ENCODE measurements around the gene MED20. TPM values are rescaled to one million over a fixed set of nuclear protein-coding genes. Genes with fewer than 3 reads are reported as not detected.

The MED20 gene
- total and polyA plus RNA-seq, 2 donors (not counting 3 experiments of a cell fraction or from before 2014, with no cell fraction given): 30.4 to 37.8 TPM

DNA sequence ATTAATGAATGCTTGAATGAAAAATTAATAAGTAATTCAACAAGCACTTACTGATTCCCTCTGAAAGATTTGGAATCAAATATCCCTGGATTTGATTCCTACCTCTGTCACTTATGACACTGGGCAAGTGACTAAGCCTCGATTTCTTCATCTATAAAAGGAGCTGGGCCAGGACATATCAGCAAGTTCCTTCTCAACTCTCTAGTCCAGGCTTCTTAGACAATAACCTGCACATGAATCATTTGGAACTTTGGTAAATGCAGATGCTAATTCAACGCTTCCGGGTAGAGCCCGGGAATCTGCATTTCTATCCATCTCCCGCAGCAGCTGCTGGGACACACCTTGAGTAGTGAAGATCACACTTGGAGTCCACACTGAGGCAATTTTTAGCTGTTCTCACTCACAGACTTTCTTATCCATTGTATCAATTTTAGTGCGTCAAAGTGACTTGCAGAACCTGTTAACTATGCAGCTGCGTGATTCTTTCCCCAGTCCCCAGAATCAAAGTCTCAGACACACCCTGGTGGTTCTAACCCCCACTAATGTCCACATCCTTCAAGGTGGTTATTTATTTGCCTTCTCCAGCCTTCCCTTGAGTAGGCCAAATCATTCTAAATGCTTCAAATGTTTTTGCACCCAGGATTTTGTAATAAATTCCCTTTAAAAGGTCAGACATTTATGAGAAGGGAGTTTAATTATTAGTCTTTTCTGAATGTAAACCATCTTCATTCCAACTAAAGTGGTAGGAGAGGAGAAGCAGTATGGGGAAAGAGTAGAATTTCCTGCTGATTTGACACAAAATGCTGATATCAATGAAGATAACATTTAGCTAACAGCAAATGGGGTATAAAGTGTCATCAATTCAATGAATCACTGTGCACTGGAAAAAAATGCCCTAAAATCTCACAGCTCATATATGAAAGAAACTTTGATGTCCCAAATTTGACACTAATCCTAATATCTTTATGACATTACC is 46.7 kb upstream of the MED20 start:
- TSS peak; percentile 39 for BruUV-seq (replicated peaks)
- ChIA-PET CTCF (interaction anchor here (1.0 to 1.5 kb wide), 4 partner anchors 31 to 120 kb away, joined by 3 to 5 read pairs (median 4); no protein-coding TSS in a partner anchor), POLR2A (interaction anchor here (0.8 kb wide), 1 partner anchor 63 kb away, joined by 3 read pairs; no protein-coding TSS in a partner anchor)
- Histone ChIP-seq H3K4me3 (replicated peaks in 1 of 3; ENCODE audit: insufficient read depth in 1 of 3, low read depth in 1 of 3, low read length in 3 of 3) (no peak overlapping the region), H3K79me2 (ENCODE audit: control insufficient read depth, insufficient read depth, low read length) (no peaks in the 10 kb centered on the region), H3K27ac (ENCODE audit: insufficient read depth, low read depth, low read length) (peak overlapping the region; percentile 58), H3K4me2 (ENCODE audit: insufficient read depth, low read length) (peak overlapping the region; percentile 39), H3K9me1 (replicated peaks; ENCODE audit: control insufficient read depth, extremely low read depth, insufficient read depth, low read length) (no peaks in the 10 kb centered on the region), H3K4me1 (ENCODE audit: control insufficient read depth, extremely low read depth, insufficient read depth, low read length) (peaks cover 38% of the 10 kb centered on the region), H3K27me3 (ENCODE audit: control insufficient read depth in 2 of 2, insufficient read depth in 2 of 2, low read length in 2 of 2) (no peaks in the 10 kb centered on the region), H3K36me3 (ENCODE audit: control insufficient read depth in 2 of 2, extremely low read depth in 1 of 2, insufficient read depth in 2 of 2, low read length in 2 of 2) (no peaks in the 10 kb centered on the region), H3K9ac (replicated peaks; ENCODE audit: extremely low read depth, insufficient read depth, low read length) (peak overlapping the region; percentile 3), H3K9me3 (replicated peaks; ENCODE audit: control insufficient read depth, insufficient read depth, low read length) (no peaks in the 10 kb centered on the region), H2AFZ (ENCODE audit: low read depth, low read length) (no peak overlapping the region), H4K20me1 (replicated peaks; ENCODE audit: control insufficient read depth, extremely low read depth, insufficient read depth, low read length) (no peaks in the 10 kb centered on the region)
- FAIRE-seq: peak; percentile 21
- TF ChIP-seq POLR2A (IDR thresholded peaks at IDR 0.05; ENCODE audit: low read depth, low read length) (no peak), EZH2 (IDR thresholded peaks at IDR 0.05; ENCODE audit: borderline replicate concordance, low read depth, low read length, severe bottlenecking) (no peak), POLR2AphosphoS5 (IDR thresholded peaks at IDR 0.05; ENCODE audit: insufficient read depth, low read depth, low read length) (peak; percentile 6)
- DNase-seq (ENCODE audit: low read depth, low spot score): no peak
- intact Hi-C loops (cut with micrococcal nuclease) (loop anchor here (1.0 to 5.0 kb wide), 4 partner anchors 26 to 77 kb away; partner anchors contain the start of genes BYSL, CCND3 and MED20), dilution Hi-C loops (cut with MboI; ENCODE audit: extremely low pct_ligation_motif_present, low sequenced_read_pairs) (no loop called here)

DNA sequence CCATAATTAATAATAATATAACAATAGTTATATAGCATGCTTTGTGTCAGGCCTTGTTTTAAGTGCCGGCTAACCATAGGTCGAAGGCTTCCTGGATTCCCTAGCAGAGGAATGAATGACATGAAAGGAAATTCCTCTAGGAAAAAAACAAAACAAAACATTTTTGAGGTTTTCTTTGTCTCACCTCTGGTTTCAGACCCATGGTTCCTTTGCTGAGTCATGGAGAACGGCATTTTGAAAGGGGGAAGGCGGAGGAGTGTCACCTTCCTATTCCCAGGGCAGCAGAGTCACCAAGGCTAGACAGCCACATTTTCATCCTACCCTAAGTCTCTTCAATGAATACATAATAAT is 46.0 kb upstream of the MED20 start:
- Histone ChIP-seq H3K27ac (ENCODE audit: insufficient read depth, low read depth, low read length) (peak overlapping the region; percentile 58), H2AFZ (ENCODE audit: low read depth, low read length) (peak overlapping the region; percentile 12), H3K9ac (replicated peaks; ENCODE audit: extremely low read depth, insufficient read depth, low read length) (peak overlapping the region; percentile 3), H3K9me3 (replicated peaks; ENCODE audit: control insufficient read depth, insufficient read depth, low read length) (no peaks in the 10 kb centered on the region), H3K36me3 (ENCODE audit: control insufficient read depth in 2 of 2, extremely low read depth in 1 of 2, insufficient read depth in 2 of 2, low read length in 2 of 2) (no peaks in the 10 kb centered on the region), H4K20me1 (replicated peaks; ENCODE audit: control insufficient read depth, extremely low read depth, insufficient read depth, low read length) (no peaks in the 10 kb centered on the region), H3K27me3 (ENCODE audit: control insufficient read depth in 2 of 2, insufficient read depth in 2 of 2, low read length in 2 of 2) (no peaks in the 10 kb centered on the region), H3K4me1 (ENCODE audit: control insufficient read depth, extremely low read depth, insufficient read depth, low read length) (peaks cover 38% of the 10 kb centered on the region), H3K4me2 (ENCODE audit: insufficient read depth, low read length) (peak overlapping the region; percentile 39), H3K79me2 (ENCODE audit: control insufficient read depth, insufficient read depth, low read length) (no peaks in the 10 kb centered on the region), H3K4me3 (replicated peaks in 1 of 3; ENCODE audit: insufficient read depth in 1 of 3, low read depth in 1 of 3, low read length in 3 of 3) (no peak overlapping the region), H3K9me1 (replicated peaks; ENCODE audit: control insufficient read depth, extremely low read depth, insufficient read depth, low read length) (no peaks in the 10 kb centered on the region)
- ChIA-PET POLR2A (no interaction called here), CTCF (interaction anchor here (1.0 to 1.5 kb wide), 2 partner anchors 31 to 62 kb away, joined by 3 to 5 read pairs; no protein-coding TSS in a partner anchor)
- DNase-seq (ENCODE audit: low read depth, low spot score) (peak; percentile 76), FAIRE-seq (peak; percentile 97)
- intact Hi-C loops (cut with micrococcal nuclease) (loop anchor here (1.0 to 5.0 kb wide), 4 partner anchors 26 to 78 kb away; partner anchors contain the start of genes BYSL, CCND3 and MED20), dilution Hi-C loops (cut with MboI; ENCODE audit: extremely low pct_ligation_motif_present, low sequenced_read_pairs) (no loop called here)
- TF ChIP-seq POLR2A (IDR thresholded peaks at IDR 0.05; ENCODE audit: low read depth, low read length) (peak; percentile 15), MAX (IDR thresholded peaks at IDR 0.05; ENCODE audit: insufficient read depth, insufficient read length) (no peak), GATA2 (IDR thresholded peaks at IDR 0.05; ENCODE audit: insufficient read depth, insufficient read length, low read depth, low read length) (no peak), POLR2AphosphoS5 (IDR thresholded peaks at IDR 0.05; ENCODE audit: insufficient read depth, low read depth, low read length) (peak; percentile 31), CTCF (IDR thresholded peaks at IDR 0.05; ENCODE audit: extremely low read depth in 1 of 2, insufficient read depth in 1 of 2, low read depth in 1 of 2, low read length in 2 of 2) (no peak), JUN (IDR thresholded peaks at IDR 0.05; ENCODE audit: borderline replicate concordance, insufficient read depth, insufficient read length, low read depth) (peak; percentile 34), FOS (IDR thresholded peaks at IDR 0.05; ENCODE audit: borderline replicate concordance, insufficient read depth, low read length) (peak; percentile 83), EZH2 (IDR thresholded peaks at IDR 0.05; ENCODE audit: borderline replicate concordance, low read depth, low read length, severe bottlenecking) (no peak), MYC (IDR thresholded peaks at IDR 0.05; ENCODE audit: low read depth, low read length) (no peak)
- no TSS peak for BruUV-seq (replicated peaks)

Measured in endothelial cell of umbilical vein (primary cell).